Measurements from ENCODE around the gene SLC38A9. TPM values are rescaled to one million over a fixed set of nuclear protein-coding genes. Genes with fewer than 3 reads are reported as not detected.

SLC38A9 gene
- total and polyA plus RNA-seq, 7 donors = 2.4 to 56.5 (median 12.5) TPM

DNA sequence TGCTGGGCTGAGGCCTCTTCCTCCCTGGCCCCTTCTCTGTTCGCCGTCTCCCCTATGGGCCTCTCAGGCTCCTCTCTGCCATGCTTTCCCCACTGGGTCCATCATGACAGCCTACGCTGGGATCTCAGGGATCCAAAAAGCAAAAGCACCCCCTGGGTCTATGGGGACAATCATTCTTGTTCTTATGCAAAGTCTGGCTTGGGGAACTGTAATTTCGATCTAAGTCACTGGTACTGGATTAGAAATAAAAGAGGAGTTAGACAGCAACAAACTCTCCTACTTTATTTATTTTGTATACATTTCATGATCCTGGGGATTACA lies 86.6 kb downstream of the SLC38A9 start:
- H3K27ac ChIP-seq = peak overlapping the region; percentile 18 to 79 (median 68)
- intact Hi-C loops (cut with DNase I) = no loop called here
- DNase-seq = no peak
- H3K36me3 ChIP-seq = no peaks in the 10 kb centered on the region
- H3K4me1 ChIP-seq = peaks cover 2 to 58% (median 40%) of the 10 kb centered on the region in 4 donors
- WGBS, 2 donors = 72 to 92% methylated on average over 4 of the region's 4 CpGs
- H3K27me3 ChIP-seq = no peaks in the 10 kb centered on the region
- TF ChIP-seq CTCF (IDR thresholded peaks at IDR 0.05) (no peak), POLR2A (IDR thresholded peaks at IDR 0.05) (no peak), EP300 (IDR thresholded peaks at IDR 0.05) (no peak), POLR2AphosphoS5 (IDR thresholded peaks at IDR 0.05) (no peak)
- H3K9me3 ChIP-seq = no peaks in the 10 kb centered on the region
- no peak overlapping the region for H3K4me3 ChIP-seq

GRCh38 chr5:55624841-55625588 lies 87.1 kb downstream of the SLC38A9 start:
- DNase-seq = no peak
- TF ChIP-seq CTCF (IDR thresholded peaks at IDR 0.05) (no peak), POLR2AphosphoS5 (IDR thresholded peaks at IDR 0.05) (no peak), POLR2A (IDR thresholded peaks at IDR 0.05) (no peak), EP300 (IDR thresholded peaks at IDR 0.05) (no peak)
- Histone ChIP-seq H3K36me3 (no peaks in the 10 kb centered on the region), H3K4me3 (no peak overlapping the region), H3K27me3 (no peaks in the 10 kb centered on the region), H3K4me1 (peaks cover 2 to 64% (median 44%) of the 10 kb centered on the region in 4 donors), H3K9me3 (no peaks in the 10 kb centered on the region), H3K27ac (peak overlapping the region; percentile 18 to 79 (median 68))
- 77 to 80% methylated on average over 8 of the region's 8 CpGs for WGBS, 2 donors
- intact Hi-C loops (cut with DNase I) = no loop called here

DNA sequence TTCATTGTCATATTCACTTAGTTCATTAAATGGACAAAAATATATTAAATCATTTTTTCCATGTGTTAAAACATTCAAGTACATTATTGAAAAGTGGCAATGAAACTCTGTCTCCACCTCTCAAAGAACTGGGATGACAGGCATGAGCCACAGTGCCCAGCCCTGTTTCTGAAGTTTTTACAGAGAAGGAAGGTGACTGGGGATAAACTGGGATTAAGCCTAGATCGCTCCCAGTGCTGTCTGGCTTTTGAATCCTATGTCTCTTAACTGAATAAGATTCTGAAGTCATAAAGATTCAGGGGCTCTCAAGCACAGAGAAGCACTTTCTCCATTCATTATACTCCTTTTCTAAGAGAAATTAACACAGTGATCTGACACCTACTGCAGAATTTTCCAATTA lies 88.3 kb downstream of the SLC38A9 start:
- intact Hi-C loops (cut with DNase I) = no loop called here
- Histone ChIP-seq H3K4me1 (peaks cover 2 to 64% (median 44%) of the 10 kb centered on the region in 4 donors), H3K4me3 (no peak overlapping the region), H3K36me3 (no peaks in the 10 kb centered on the region), H3K27ac (peak overlapping the region in 2 of 4 donors; percentile 63 to 79), H3K9me3 (no peaks in the 10 kb centered on the region), H3K27me3 (no peaks in the 10 kb centered on the region)
- WGBS, 2 donors = 87 to 95% methylated on average over 1 of the region's 1 CpG
- no peak for TF ChIP-seq CTCF (IDR thresholded peaks at IDR 0.05)
- TF ChIP-seq EP300 (IDR thresholded peaks at IDR 0.05) = no peak
- no peak for TF ChIP-seq POLR2A (IDR thresholded peaks at IDR 0.05)
- TF ChIP-seq POLR2AphosphoS5 (IDR thresholded peaks at IDR 0.05) = no peak
- DNase-seq = no peak

DNA sequence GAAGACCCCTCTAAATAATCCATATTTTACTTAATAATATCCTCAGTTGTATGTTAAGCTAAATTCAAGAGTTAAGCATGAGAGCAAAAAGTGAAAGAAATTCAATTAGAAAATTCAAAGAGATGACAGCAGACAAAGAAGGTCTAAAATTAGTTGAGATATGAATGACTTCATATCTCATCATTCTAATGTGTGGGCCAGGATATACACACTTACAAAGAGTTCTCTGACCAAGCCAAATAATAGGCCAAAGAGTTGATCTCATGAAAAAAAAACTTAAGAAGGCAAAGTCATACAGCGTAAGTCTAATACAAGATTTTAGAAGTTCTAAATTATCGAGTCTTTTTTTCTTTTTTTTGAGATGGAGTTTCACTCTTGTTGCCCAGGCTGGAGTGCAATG lies 89.7 kb downstream of the SLC38A9 start:
- peaks cover 2 to 64% (median 44%) of the 10 kb centered on the region in 4 donors for H3K4me1 ChIP-seq
- intact Hi-C loops (cut with DNase I) = no loop called here
- no peak for DNase-seq
- 94 to 95% methylated on average over 2 of the region's 2 CpGs for WGBS, 2 donors
- H3K36me3 ChIP-seq = no peaks in the 10 kb centered on the region
- H3K4me3 ChIP-seq = no peak overlapping the region
- no peaks in the 10 kb centered on the region for H3K27me3 ChIP-seq
- peak overlapping the region in 2 of 4 donors; percentile 26 to 68 for H3K27ac ChIP-seq
- H3K9me3 ChIP-seq = no peaks in the 10 kb centered on the region
- no peak for TF ChIP-seq POLR2A (IDR thresholded peaks at IDR 0.05)
- no peak for TF ChIP-seq POLR2AphosphoS5 (IDR thresholded peaks at IDR 0.05)
- TF ChIP-seq CTCF (IDR thresholded peaks at IDR 0.05) = no peak
- TF ChIP-seq EP300 (IDR thresholded peaks at IDR 0.05) = no peak
